Adrenal gland (tissue), 12 donors: ENCODE measurements around the gene GASK1A. TPM values are rescaled to one million over a fixed set of nuclear protein-coding genes. Genes with fewer than 3 reads are reported as not detected.

Source experiments
- DNase-seq, 7 donors: peaks; one replicate each; pipeline ENCODE4 v3.0.0-alpha.2; 2019 to 2020
- H3K27ac ChIP-seq, 5 donors: fragments of 200-600 bp; sonication (generic) in 4 of 5; 1 replicate in 3 of 5; 2 replicates in 2 of 5; pipeline versions ENCODE4 v1.5.1 to v1.8.0; 2016 to 2020; ENCODE audit warnings: mild to moderate bottlenecking in 1 of 5
- H3K27me3 ChIP-seq: fragments of 200-600 bp; 2 replicates; pipeline ENCODE4 v1.8.0; 2021
- H3K36me3 ChIP-seq, 2 donors: fragments of 200-600 bp; replicated peaks in 1 of 2; 1 replicate in 1 of 2; 2 replicates in 1 of 2; pipeline versions ENCODE4 v1.5.1 to v1.8.0; 2018 to 2022
- H3K4me1 ChIP-seq, 2 donors: fragments of 200-600 bp; replicated peaks in 1 of 2; 1 replicate in 1 of 2; 2 replicates in 1 of 2; pipeline versions ENCODE4 v1.5.1 to v1.8.0; 2018 to 2021
- H3K4me3 ChIP-seq, 4 donors: fragments of 200-600 bp; sonication (generic) in 3 of 4; one replicate each; pipeline ENCODE4 v1.5.1; 2016 to 2018
- H3K9me3 ChIP-seq, 3 donors: fragments of 200-600 bp; sonication (generic) in 1 of 3; replicated peaks in 1 of 3; 1 replicate in 2 of 3; 2 replicates in 1 of 3; pipeline versions ENCODE4 v1.5.1 to v1.8.0; 2016 to 2021
- POLR2A ChIP-seq, 2 donors: fragments of 450-650 bp; IDR thresholded peaks; one replicate each; pipeline ENCODE4 v1.6.1; 2017; ENCODE audit warnings: antibody characterized with exemption in 2 of 2, mild to moderate bottlenecking in 2 of 2, moderate library complexity in 1 of 2
- WGBS, 4 donors: extraction: QIAGEN DNeasy Blood & Tissue Kit in 2 of 4; methylation state at CpG; one replicate each; pipeline versions ENCODE4 v1.1.5 to v1.1.7; 2013 to 2017; 5-methylcytosine and 5-hydroxymethylcytosine counted together
- intact Hi-C, 2 donors: fragments of 100-400 bp; cut with DNase I; formaldehyde crosslinking; loops; one replicate each; pipeline versions ENCODE4 v1.14.1 to v1.15.0; 2022 to 2023
- polyA plus RNA-seq, 3 donors: library from polyadenylated mRNA; stranded (reverse); fragments of 200-250 nt in 2 of 3; fragments of 350-450 nt in 1 of 3; fragmentation: Illumina TruSeq in 1 of 3; extraction: RNeasy Lipid Tissue Mini Kit (QIAGEN cat#74804) in 1 of 3; gene quantifications; one replicate each; pipeline ENCODE4 v1.2.3, GENCODE V29; 2013 to 2014
- total RNA-seq, 9 donors: library from RNA; depleted of rRNA in 4 of 9; stranded (reverse); fragments of >200 nt in 4 of 9; fragments of 120-200 nt in 1 of 9; fragmentation: NEBNext Ultra II Directional in 1 of 9; extraction: Animal tissue kit (Norgen Biotek cat#: 25700) in 1 of 9; gene quantifications; one replicate each; pipeline versions ENCODE4 v1.1.0 to v1.2.4, GENCODE V29; 2013 to 2023
- TF ChIP-seq, protein P1 (sequence below), 6 experiments: fragments of 450-650 bp in 4 of 6; fragments of 200-600 bp in 2 of 6; sonication (generic) in 1 of 6; IDR thresholded peaks; 1 replicate in 5 of 6; 2 replicates in 1 of 6; pipeline versions ENCODE4 v1.5.1 to v1.8.0; 2016 to 2021; ENCODE audit warnings: antibody characterized with exemption in 6 of 6, mild to moderate bottlenecking in 2 of 6, moderate library complexity in 1 of 6
- donor health status: healthy with polysubstance abuse.
- donor health status: Bipolar disorder and iron deficiency.
- donor health status: DM: yes; HTN: yes; CAD: no.
- donor health status: DM: no; HTN: no; CAD: no.
- donor health status: DM: no; HTN: no; CAD: no.
- donor health status: DM: yes; HTN: yes; CAD: no.

The GASK1A gene
- total and polyA plus RNA-seq, 12 donors = 1.5 to 15.5 (median 4.5) TPM

GRCh38 chr3:42982645-42983412, 3.7 kb downstream of the GASK1A start:
- 80 to 86% (median 82%) methylated on average over 6 of the region's 6 CpGs for WGBS, 4 donors
- H3K36me3 ChIP-seq = no peaks in the 10 kb centered on the region
- H3K4me3 ChIP-seq = no peak overlapping the region
- no peak for TF ChIP-seq POLR2A (IDR thresholded peaks at IDR 0.05)
- TF ChIP-seq, protein P1, sequence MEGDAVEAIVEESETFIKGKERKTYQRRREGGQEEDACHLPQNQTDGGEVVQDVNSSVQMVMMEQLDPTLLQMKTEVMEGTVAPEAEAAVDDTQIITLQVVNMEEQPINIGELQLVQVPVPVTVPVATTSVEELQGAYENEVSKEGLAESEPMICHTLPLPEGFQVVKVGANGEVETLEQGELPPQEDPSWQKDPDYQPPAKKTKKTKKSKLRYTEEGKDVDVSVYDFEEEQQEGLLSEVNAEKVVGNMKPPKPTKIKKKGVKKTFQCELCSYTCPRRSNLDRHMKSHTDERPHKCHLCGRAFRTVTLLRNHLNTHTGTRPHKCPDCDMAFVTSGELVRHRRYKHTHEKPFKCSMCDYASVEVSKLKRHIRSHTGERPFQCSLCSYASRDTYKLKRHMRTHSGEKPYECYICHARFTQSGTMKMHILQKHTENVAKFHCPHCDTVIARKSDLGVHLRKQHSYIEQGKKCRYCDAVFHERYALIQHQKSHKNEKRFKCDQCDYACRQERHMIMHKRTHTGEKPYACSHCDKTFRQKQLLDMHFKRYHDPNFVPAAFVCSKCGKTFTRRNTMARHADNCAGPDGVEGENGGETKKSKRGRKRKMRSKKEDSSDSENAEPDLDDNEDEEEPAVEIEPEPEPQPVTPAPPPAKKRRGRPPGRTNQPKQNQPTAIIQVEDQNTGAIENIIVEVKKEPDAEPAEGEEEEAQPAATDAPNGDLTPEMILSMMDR (IDR thresholded peaks at IDR 0.05) = no peak
- H3K4me1 ChIP-seq = peaks cover 0 to 6% of the 10 kb centered on the region in 2 donors
- no peak overlapping the region for H3K27ac ChIP-seq
- H3K9me3 ChIP-seq = no peaks in the 10 kb centered on the region
- DNase-seq = no peak
- intact Hi-C loops = no loop called here
- no peaks in the 10 kb centered on the region for H3K27me3 ChIP-seq

- Histone ChIP-seq H3K4me1 (peaks cover 0 to 2% of the 10 kb centered on the region in 2 donors), H3K27me3 (no peaks in the 10 kb centered on the region), H3K27ac (no peak overlapping the region), H3K4me3 (no peak overlapping the region), H3K9me3 (no peaks in the 10 kb centered on the region), H3K36me3 (no peaks in the 10 kb centered on the region)
- WGBS, 4 donors = 85 to 93% (median 89%) methylated on average over 2 to 3 of the region's 3 CpGs
- intact Hi-C loops = no loop called here
- TF ChIP-seq, protein P1 (IDR thresholded peaks at IDR 0.05) = no peak
- no peak for TF ChIP-seq POLR2A (IDR thresholded peaks at IDR 0.05)
- no peak for DNase-seq
These were observed 4.8 kb downstream of the GASK1A start for GRCh38 chr3:42983927-42984326.

DNA sequence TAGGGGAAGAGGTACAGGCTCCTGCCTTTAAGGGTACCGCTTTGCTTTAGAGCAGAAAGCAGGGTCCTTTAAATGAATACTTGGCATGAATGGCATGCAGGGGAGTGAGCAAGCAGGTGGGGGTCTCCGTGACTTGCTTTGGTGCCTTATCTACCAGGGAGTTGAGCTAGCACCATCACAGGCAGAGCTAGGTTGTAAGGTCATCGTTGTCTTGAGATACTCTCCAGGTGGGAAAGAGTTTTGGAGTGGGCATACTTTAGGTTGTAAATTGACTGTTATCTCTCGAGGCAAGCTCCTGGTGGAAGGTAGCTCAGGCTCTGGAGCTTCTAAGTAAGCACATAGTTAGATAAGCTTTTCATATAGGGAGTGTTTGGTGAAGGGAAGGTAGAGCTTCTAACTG, 5.6 kb downstream of the GASK1A start:
- no peaks in the 10 kb centered on the region for H3K27me3 ChIP-seq
- no peaks in the 10 kb centered on the region for H3K4me1 ChIP-seq
- no peaks in the 10 kb centered on the region for H3K36me3 ChIP-seq
- no peak overlapping the region for H3K27ac ChIP-seq
- TF ChIP-seq, protein P1 (IDR thresholded peaks at IDR 0.05) = no peak
- TF ChIP-seq POLR2A (IDR thresholded peaks at IDR 0.05) = no peak
- 61 to 84% (median 68%) methylated on average over 4 of the region's 4 CpGs for WGBS, 4 donors
- H3K4me3 ChIP-seq = no peak overlapping the region
- no peaks in the 10 kb centered on the region for H3K9me3 ChIP-seq
- no peak for DNase-seq
- intact Hi-C loops = no loop called here

- WGBS, 4 donors = 88 to 100% (median 95%) methylated on average over 3 of the region's 3 CpGs
- no peaks in the 10 kb centered on the region for H3K27me3 ChIP-seq
- intact Hi-C loops = no loop called here
- no peaks in the 10 kb centered on the region for H3K36me3 ChIP-seq
- TF ChIP-seq POLR2A (IDR thresholded peaks at IDR 0.05) = no peak
- TF ChIP-seq, protein P1 (IDR thresholded peaks at IDR 0.05) = no peak
- no peaks in the 10 kb centered on the region for H3K9me3 ChIP-seq
- H3K4me3 ChIP-seq = no peak overlapping the region
- DNase-seq = no peak
- H3K4me1 ChIP-seq = no peaks in the 10 kb centered on the region
- H3K27ac ChIP-seq = no peak overlapping the region
These were observed 9.0 kb downstream of the GASK1A start for GRCh38 chr3:42988097-42988496.
